ENCODE measurements around the gene ATP10D.

Gene ATP10D

GRCh38 chr4:47606482-47606881 is 121.4 kb downstream of the ATP10D start:
- Histone ChIP-seq H2BK120ac (ENCODE audit: low read depth, low read length) (no peak overlapping the region), H3K79me2 (ENCODE audit: control insufficient read depth, insufficient read depth, low read length) (no peaks in the 10 kb centered on the region), H3K27me3 (ENCODE audit: insufficient read depth, low read length, poor library complexity) (no peaks in the 10 kb centered on the region), H4K5ac (ENCODE audit: low read length) (no peak overlapping the region), H2BK5ac (ENCODE audit: low read length) (no peak overlapping the region), H3K23ac (ENCODE audit: low read length) (no peak overlapping the region), H4K8ac (ENCODE audit: low read depth, low read length) (no peak overlapping the region), H3K4me2 (ENCODE audit: low read length) (no peak overlapping the region), H2BK15ac (replicated peaks; ENCODE audit: low read depth) (no peak overlapping the region), H3K56ac (ENCODE audit: low read length) (no peak overlapping the region), H3K4ac (ENCODE audit: low read depth, low read length) (no peak overlapping the region), H3K27ac (ENCODE audit: low read depth, low read length) (no peak overlapping the region), H3K18ac (ENCODE audit: low read length) (no peak overlapping the region), H3K9ac (ENCODE audit: low read length) (no peak overlapping the region), H3K36me3 (ENCODE audit: control insufficient read depth, insufficient read depth, low read length) (no peaks in the 10 kb centered on the region), H3K4me3 (ENCODE audit: low read length) (no peak overlapping the region), H2AK5ac (ENCODE audit: low read length) (no peak overlapping the region), H3K79me1 (ENCODE audit: low read length) (no peaks in the 10 kb centered on the region), H3K4me1 (ENCODE audit: control insufficient read depth, low read depth, low read length) (no peaks in the 10 kb centered on the region)
- no peak for DNase-seq
- WGBS (ENCODE audit: extremely low coverage, insufficient coverage, low lambda C conversion rate) = 100% methylated on average over 1 of the region's 3 CpGs

- Histone ChIP-seq H4K5ac (ENCODE audit: low read length) (no peak overlapping the region), H3K4me3 (ENCODE audit: low read length) (no peak overlapping the region), H3K4ac (ENCODE audit: low read depth, low read length) (no peak overlapping the region), H3K27ac (ENCODE audit: low read depth, low read length) (no peak overlapping the region), H3K18ac (ENCODE audit: low read length) (no peak overlapping the region), H2BK5ac (ENCODE audit: low read length) (no peak overlapping the region), H3K4me2 (ENCODE audit: low read length) (no peak overlapping the region), H2BK15ac (replicated peaks; ENCODE audit: low read depth) (no peak overlapping the region), H3K23ac (ENCODE audit: low read length) (no peak overlapping the region), H3K9ac (ENCODE audit: low read length) (no peak overlapping the region), H3K79me1 (ENCODE audit: low read length) (no peaks in the 10 kb centered on the region), H2BK120ac (ENCODE audit: low read depth, low read length) (no peak overlapping the region), H3K36me3 (ENCODE audit: control insufficient read depth, insufficient read depth, low read length) (no peaks in the 10 kb centered on the region), H3K27me3 (ENCODE audit: insufficient read depth, low read length, poor library complexity) (no peaks in the 10 kb centered on the region), H4K8ac (ENCODE audit: low read depth, low read length) (no peak overlapping the region), H3K56ac (ENCODE audit: low read length) (no peak overlapping the region), H3K4me1 (ENCODE audit: control insufficient read depth, low read depth, low read length) (no peaks in the 10 kb centered on the region), H2AK5ac (ENCODE audit: low read length) (no peak overlapping the region), H3K79me2 (ENCODE audit: control insufficient read depth, insufficient read depth, low read length) (no peaks in the 10 kb centered on the region)
- DNase-seq = no peak
- WGBS (ENCODE audit: extremely low coverage, insufficient coverage, low lambda C conversion rate) = no CpG with 5 or more reads among the region's 4 CpGs
Measured at GRCh38 chr4:47612116-47613023, 127.3 kb downstream of the ATP10D start.

- Histone ChIP-seq H3K4me2 (ENCODE audit: low read length) (no peak overlapping the region), H2BK15ac (replicated peaks; ENCODE audit: low read depth) (no peak overlapping the region), H4K5ac (ENCODE audit: low read length) (no peak overlapping the region), H3K79me2 (ENCODE audit: control insufficient read depth, insufficient read depth, low read length) (no peaks in the 10 kb centered on the region), H3K4me1 (ENCODE audit: control insufficient read depth, low read depth, low read length) (no peaks in the 10 kb centered on the region), H3K9ac (ENCODE audit: low read length) (no peak overlapping the region), H3K79me1 (ENCODE audit: low read length) (no peaks in the 10 kb centered on the region), H3K18ac (ENCODE audit: low read length) (no peak overlapping the region), H2AK5ac (ENCODE audit: low read length) (no peak overlapping the region), H2BK120ac (ENCODE audit: low read depth, low read length) (no peak overlapping the region), H3K27ac (ENCODE audit: low read depth, low read length) (no peak overlapping the region), H3K4ac (ENCODE audit: low read depth, low read length) (no peak overlapping the region), H3K27me3 (ENCODE audit: insufficient read depth, low read length, poor library complexity) (no peaks in the 10 kb centered on the region), H4K8ac (ENCODE audit: low read depth, low read length) (no peak overlapping the region), H3K4me3 (ENCODE audit: low read length) (no peak overlapping the region), H3K36me3 (ENCODE audit: control insufficient read depth, insufficient read depth, low read length) (no peaks in the 10 kb centered on the region), H3K56ac (ENCODE audit: low read length) (no peak overlapping the region), H3K23ac (ENCODE audit: low read length) (no peak overlapping the region), H2BK5ac (ENCODE audit: low read length) (no peak overlapping the region)
- WGBS (ENCODE audit: extremely low coverage, insufficient coverage, low lambda C conversion rate) = no CpG with 5 or more reads among the region's 4 CpGs
- no peak for DNase-seq
Measured at GRCh38 chr4:47615385-47615784, 130.3 kb downstream of the ATP10D start.

GRCh38 chr4:47617607-47618006 is 132.5 kb downstream of the ATP10D start:
- Histone ChIP-seq H4K8ac (ENCODE audit: low read depth, low read length) (no peak overlapping the region), H3K36me3 (ENCODE audit: control insufficient read depth, insufficient read depth, low read length) (no peaks in the 10 kb centered on the region), H3K18ac (ENCODE audit: low read length) (no peak overlapping the region), H3K4me2 (ENCODE audit: low read length) (no peak overlapping the region), H3K27me3 (ENCODE audit: insufficient read depth, low read length, poor library complexity) (no peaks in the 10 kb centered on the region), H3K4me3 (ENCODE audit: low read length) (no peak overlapping the region), H2BK120ac (ENCODE audit: low read depth, low read length) (no peak overlapping the region), H3K56ac (ENCODE audit: low read length) (no peak overlapping the region), H2BK15ac (replicated peaks; ENCODE audit: low read depth) (no peak overlapping the region), H3K79me1 (ENCODE audit: low read length) (no peaks in the 10 kb centered on the region), H2AK5ac (ENCODE audit: low read length) (no peak overlapping the region), H4K5ac (ENCODE audit: low read length) (no peak overlapping the region), H3K79me2 (ENCODE audit: control insufficient read depth, insufficient read depth, low read length) (no peaks in the 10 kb centered on the region), H3K23ac (ENCODE audit: low read length) (no peak overlapping the region), H2BK5ac (ENCODE audit: low read length) (no peak overlapping the region), H3K4ac (ENCODE audit: low read depth, low read length) (no peak overlapping the region), H3K4me1 (ENCODE audit: control insufficient read depth, low read depth, low read length) (no peaks in the 10 kb centered on the region), H3K27ac (ENCODE audit: low read depth, low read length) (no peak overlapping the region), H3K9ac (ENCODE audit: low read length) (no peak overlapping the region)
- no peak for DNase-seq

- Histone ChIP-seq H3K27me3 (ENCODE audit: insufficient read depth, low read length, poor library complexity) (no peaks in the 10 kb centered on the region), H2BK120ac (ENCODE audit: low read depth, low read length) (no peak overlapping the region), H3K79me2 (ENCODE audit: control insufficient read depth, insufficient read depth, low read length) (no peaks in the 10 kb centered on the region), H3K18ac (ENCODE audit: low read length) (no peak overlapping the region), H3K9ac (ENCODE audit: low read length) (no peak overlapping the region), H2BK5ac (ENCODE audit: low read length) (no peak overlapping the region), H3K4ac (ENCODE audit: low read depth, low read length) (no peak overlapping the region), H4K5ac (ENCODE audit: low read length) (no peak overlapping the region), H3K79me1 (ENCODE audit: low read length) (no peaks in the 10 kb centered on the region), H3K4me1 (ENCODE audit: control insufficient read depth, low read depth, low read length) (no peaks in the 10 kb centered on the region), H2BK15ac (replicated peaks; ENCODE audit: low read depth) (no peak overlapping the region), H3K36me3 (ENCODE audit: control insufficient read depth, insufficient read depth, low read length) (no peaks in the 10 kb centered on the region), H2AK5ac (ENCODE audit: low read length) (no peak overlapping the region), H3K56ac (ENCODE audit: low read length) (no peak overlapping the region), H3K23ac (ENCODE audit: low read length) (no peak overlapping the region), H3K27ac (ENCODE audit: low read depth, low read length) (no peak overlapping the region), H3K4me2 (ENCODE audit: low read length) (no peak overlapping the region), H4K8ac (ENCODE audit: low read depth, low read length) (no peak overlapping the region), H3K4me3 (ENCODE audit: low read length) (no peak overlapping the region)
- DNase-seq = no peak
- no CpG with 5 or more reads among the region's 2 CpGs for WGBS (ENCODE audit: extremely low coverage, insufficient coverage, low lambda C conversion rate)
Measured at GRCh38 chr4:47619691-47620090, 134.6 kb downstream of the ATP10D start.

- Histone ChIP-seq H3K27ac (ENCODE audit: low read depth, low read length) (no peak overlapping the region), H3K36me3 (ENCODE audit: control insufficient read depth, insufficient read depth, low read length) (no peaks in the 10 kb centered on the region), H3K18ac (ENCODE audit: low read length) (no peak overlapping the region), H2BK5ac (ENCODE audit: low read length) (no peak overlapping the region), H2BK120ac (ENCODE audit: low read depth, low read length) (no peak overlapping the region), H2AK5ac (ENCODE audit: low read length) (no peak overlapping the region), H3K4ac (ENCODE audit: low read depth, low read length) (no peak overlapping the region), H3K4me2 (ENCODE audit: low read length) (no peak overlapping the region), H3K4me3 (ENCODE audit: low read length) (no peak overlapping the region), H3K27me3 (ENCODE audit: insufficient read depth, low read length, poor library complexity) (no peaks in the 10 kb centered on the region), H3K9ac (ENCODE audit: low read length) (no peak overlapping the region), H4K8ac (ENCODE audit: low read depth, low read length) (no peak overlapping the region), H4K5ac (ENCODE audit: low read length) (no peak overlapping the region), H3K23ac (ENCODE audit: low read length) (no peak overlapping the region), H3K4me1 (ENCODE audit: control insufficient read depth, low read depth, low read length) (no peaks in the 10 kb centered on the region), H3K56ac (ENCODE audit: low read length) (no peak overlapping the region), H3K79me2 (ENCODE audit: control insufficient read depth, insufficient read depth, low read length) (no peaks in the 10 kb centered on the region), H2BK15ac (replicated peaks; ENCODE audit: low read depth) (no peak overlapping the region), H3K79me1 (ENCODE audit: low read length) (no peaks in the 10 kb centered on the region)
- WGBS (ENCODE audit: extremely low coverage, insufficient coverage, low lambda C conversion rate) = no CpG with 5 or more reads among the region's 1 CpG
- DNase-seq = no peak
Measured at GRCh38 chr4:47621181-47621580, 136.1 kb downstream of the ATP10D start.
